A172 (cell line): ENCODE data around the gene RPL12. TPM values are rescaled to one million over a fixed set of nuclear protein-coding genes. Genes with fewer than 3 reads are reported as not detected.
"Not testable (repeated sequence)": the region's sequence is repeated elsewhere in the genome, so short reads cannot be mapped to it uniquely, and the experiment has no call there.

Experiments
- DNase-seq: peaks from one replicate; pipeline ENCODE4 v3.0.0-alpha.2; 2015; ENCODE audit warnings: low spot score
- total RNA-seq: library from RNA; depleted of rRNA; stranded (reverse); fragments of >200 nt; shearing (Covaris generic); gene quantifications from 2 replicates; pipeline ENCODE4 v1.2.3, GENCODE V29; 2014

RPL12 gene
- total RNA-seq, 1 experiment from 2014 or later = 1,722 TPM

- DNase-seq = no peak
Measured at GRCh38 chr9:127467621-127468020, 16.4 kb upstream of the RPL12 start.

- not testable (repeated sequence) for DNase-seq
Measured at GRCh38 chr9:127466407-127466917, 15.3 kb upstream of the RPL12 start.

GRCh38 chr9:127463911-127464310 lies 12.7 kb upstream of the RPL12 start:
- no peak for DNase-seq

GRCh38 chr9:127463382-127463781 lies 12.2 kb upstream of the RPL12 start:
- no peak for DNase-seq

GRCh38 chr9:127458921-127459320 lies 7.7 kb upstream of the RPL12 start:
- DNase-seq = no peak

- DNase-seq = no peak
Measured at GRCh38 chr9:127457191-127457878, 6.1 kb upstream of the RPL12 start.

- DNase-seq = peak; percentile 55
Measured at GRCh38 chr9:127455324-127455992, 4.3 kb upstream of the RPL12 start.

GRCh38 chr9:127452691-127453090 lies 1.5 kb upstream of the RPL12 start:
- DNase-seq = peak; percentile 32

GRCh38 chr9:127451858-127452656 lies 851 bp upstream of the RPL12 start:
- DNase-seq = peak; percentile 84

GRCh38 chr9:127451608-127451857 lies 327 bp upstream of the RPL12 start:
- DNase-seq = no peak

- DNase-seq = peak; percentile 28
Measured at GRCh38 chr9:127450243-127450760, 904 bp downstream of the RPL12 start.

- DNase-seq = no peak
Measured at GRCh38 chr9:127449332-127449966, 1.8 kb downstream of the RPL12 start.

- no peak for DNase-seq
Measured at GRCh38 chr9:127448112-127448805, 2.9 kb downstream of the RPL12 start.

- DNase-seq = no peak
Measured at GRCh38 chr9:127447416-127448111, 3.6 kb downstream of the RPL12 start.

GRCh38 chr9:127446713-127447415 lies 4.3 kb downstream of the RPL12 start:
- DNase-seq = no peak

GRCh38 chr9:127445851-127446712 lies 5.1 kb downstream of the RPL12 start:
- peak; percentile 35 for DNase-seq

- peak; percentile 41 for DNase-seq
Measured at GRCh38 chr9:127444921-127445850, 6.0 kb downstream of the RPL12 start.
